ENCODE measurements around the gene KRTAP2-4.

KRTAP2-4 gene

GRCh38 chr17:41029633-41030245, 35.9 kb downstream of the KRTAP2-4 start, which contains the start of gene KRTAP1-4:
TSS of gene KRTAP1-4 (minus strand) at chr17:41030195. CDS start at chr17:41030078, 117 bp downstream.
- DNase-seq, result no peak

GRCh38 chr17:41026715-41027471, 38.8 kb downstream of the KRTAP2-4 start, which contains the start of gene KRTAP1-5:
TSS of gene KRTAP1-5 (minus strand) at chr17:41027208. CDS start at chr17:41027155, 53 bp downstream.
- DNase-seq, result no peak

- no peak for DNase-seq
Observed at GRCh38 chr17:41024697-41025096, 41.0 kb downstream of the KRTAP2-4 start.

- DNase-seq, result no peak
Observed at GRCh38 chr17:41020336-41020735, 45.3 kb downstream of the KRTAP2-4 start.

- DNase-seq, result no peak
Observed at GRCh38 chr17:41019415-41019814, 46.3 kb downstream of the KRTAP2-4 start.

- DNase-seq, result no peak
Observed at GRCh38 chr17:41018541-41018940, 47.1 kb downstream of the KRTAP2-4 start.

GRCh38 chr17:41016578-41017215, 49.0 kb downstream of the KRTAP2-4 start:
- no peak for DNase-seq

GRCh38 chr17:41015454-41015853, 50.2 kb downstream of the KRTAP2-4 start:
- DNase-seq, result no peak

Measured in NCI-H446 (cell line).